Keratinocyte (primary cell): ENCODE results near the gene C2. TPM values are rescaled to one million over a fixed set of nuclear protein-coding genes. Genes with fewer than 3 reads are reported as not detected.

Experiments used
- DNase-seq: peaks from one replicate; pipeline ENCODE4 v3.0.0-alpha.2; 2011; ENCODE audit warnings: low read depth, missing footprints, low spot score
- FAIRE-seq: peaks from 2 replicates; lab custom pipeline; 2011; peaks lifted over from hg19 to GRCh38; lab: Jason Lieb, UNC
- H2AFZ ChIP-seq: 2 replicates; pipeline ENCODE4 v1.6.0; 2012; ENCODE audit warnings: low read length, control low read depth, inconsistent platforms; ENCODE audit not compliant: control insufficient read depth
- H3K27ac ChIP-seq: 2 replicates; pipeline ENCODE4 v1.5.1; 2011; ENCODE audit warnings: low read length; ENCODE audit not compliant: control insufficient read depth, insufficient read depth
- H3K27me3 ChIP-seq: 3 replicates; pipeline ENCODE4 v1.6.0; 2011; ENCODE audit warnings: low read length; ENCODE audit not compliant: control insufficient read depth, insufficient read depth; ENCODE audit errors: extremely low read depth
- H3K36me3 ChIP-seq, 2 experiments: 2 replicates in 1 of 2; 3 replicates in 1 of 2; pipeline ENCODE4 v1.5.1; 2011; ENCODE audit warnings: low read length in 2 of 2, mild to moderate bottlenecking in 1 of 2; ENCODE audit not compliant: control insufficient read depth in 2 of 2, insufficient read depth in 2 of 2; ENCODE audit errors: extremely low read depth in 1 of 2
- H3K4me1 ChIP-seq: 3 replicates; pipeline ENCODE4 v1.5.1; 2011; ENCODE audit warnings: low read length; ENCODE audit not compliant: control insufficient read depth, insufficient read depth; ENCODE audit errors: extremely low read depth
- H3K4me2 ChIP-seq: 3 replicates; pipeline ENCODE4 v1.6.0; 2011; ENCODE audit warnings: low read depth, low read length; ENCODE audit not compliant: control insufficient read depth, insufficient read depth; ENCODE audit errors: extremely low read depth
- H3K4me3 ChIP-seq, 3 experiments: fragments of 200-600 bp in 1 of 3; sonication (generic) in 1 of 3; 2 replicates in 2 of 3; 3 replicates in 1 of 3; pipeline ENCODE4 v1.5.1; 2011 to 2016; ENCODE audit warnings: low read length in 3 of 3, mild to moderate bottlenecking in 3 of 3, control low read depth in 2 of 3, inconsistent platforms in 1 of 3, low read depth in 1 of 3, mixed read lengths in 1 of 3, mixed run types in 1 of 3, moderate library complexity in 1 of 3; ENCODE audit not compliant: control insufficient read depth in 2 of 3, insufficient read depth in 2 of 3; ENCODE audit errors: extremely low read depth in 1 of 3
- H3K79me2 ChIP-seq: 2 replicates; pipeline ENCODE4 v1.6.0; 2012; ENCODE audit warnings: low read length; ENCODE audit not compliant: control insufficient read depth, insufficient read depth
- H3K9ac ChIP-seq: 3 replicates; pipeline ENCODE4 v1.6.0; 2011; ENCODE audit warnings: low read length; ENCODE audit not compliant: control insufficient read depth, insufficient read depth; ENCODE audit errors: extremely low read depth
- H3K9me1 ChIP-seq: 3 replicates; pipeline ENCODE4 v1.6.0; 2011; ENCODE audit warnings: low read length; ENCODE audit not compliant: control insufficient read depth, insufficient read depth; ENCODE audit errors: extremely low read depth
- H3K9me3 ChIP-seq: 2 replicates; pipeline ENCODE4 v1.5.1; 2012; ENCODE audit warnings: low read depth, low read length; ENCODE audit not compliant: control insufficient read depth
- H4K20me1 ChIP-seq: 3 replicates; pipeline ENCODE4 v1.6.0; 2011; ENCODE audit warnings: low read length; ENCODE audit not compliant: control insufficient read depth, insufficient read depth; ENCODE audit errors: extremely low read depth
- CTCF ChIP-seq, 3 experiments: IDR thresholded peaks in 1 of 3; conservative IDR thresholded peaks in 1 of 3; optimal IDR thresholded peaks in 1 of 3; 2 replicates in 2 of 3; 3 replicates in 1 of 3; pipeline versions ENCODE3 to v1.5.1; 2011; ENCODE audit warnings: low read length in 3 of 3, mild to moderate bottlenecking in 3 of 3, moderate library complexity in 2 of 3, control low read depth in 1 of 3, inconsistent platforms in 1 of 3; ENCODE audit not compliant: insufficient read depth in 2 of 3; ENCODE audit errors: extremely low read depth in 1 of 3
- EZH2 ChIP-seq: IDR thresholded peaks from one replicate; pipeline ENCODE4 v1.6.1; 2012; ENCODE audit warnings: inconsistent platforms, mild to moderate bottlenecking, low read length, moderate library complexity
- dilution Hi-C: fragments of 300-500 bp; cut with MboI; formaldehyde crosslinking; loops from one replicate; pipeline ENCODE4 v1.7.0; 2020; ENCODE audit warnings: low sequenced_read_pairs; ENCODE audit not compliant: extremely low pct_ligation_motif_present
- polyA plus RNA-seq, 5 experiments: library from polyadenylated mRNA; depleted of rRNA in 3 of 5; stranded (reverse) in 3 of 5; stranded (forward) in 1 of 5; unstranded in 1 of 5; fragments of >200 nt; gene quantifications; 1 replicate in 1 of 5; 2 replicates in 3 of 5; 3 replicates in 1 of 5; pipeline versions ENCODE4 v1.2.1 to v1.2.3, GENCODE V29; 2011 to 2012; ENCODE audit warnings: missing spikeins in 2 of 5, low read depth in 1 of 5, low replicate concordance in 1 of 5

C2 gene
- polyA plus RNA-seq, 1 donor (not counting 4 experiments of a cell fraction or from before 2014, with no cell fraction given): not detected

DNA sequence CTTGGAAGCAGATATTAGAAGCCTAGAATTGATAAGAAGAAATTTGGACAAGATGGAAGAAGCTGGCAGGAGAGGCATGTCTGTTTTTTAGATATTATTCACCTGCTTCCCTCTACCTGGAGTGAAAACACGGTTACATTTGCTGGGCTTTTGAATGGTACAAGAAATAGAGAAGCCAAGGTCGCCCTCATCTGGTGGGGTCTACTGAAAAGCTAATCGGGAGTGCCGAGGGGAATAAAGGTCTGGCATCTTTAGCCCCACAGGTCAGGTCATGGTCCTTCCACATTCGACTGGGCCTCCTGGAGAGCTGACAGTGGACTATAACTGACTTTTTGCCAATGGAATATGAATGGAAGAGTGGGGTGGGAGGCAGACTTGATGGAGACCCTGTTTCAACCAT, 4.6 kb upstream of the C2 start:
- Histone ChIP-seq H3K9ac (no peak overlapping the region), H3K79me2 (no peaks in the 10 kb centered on the region), H3K4me1 (no peaks in the 10 kb centered on the region), H2AFZ (no peak overlapping the region), H4K20me1 (no peaks in the 10 kb centered on the region), H3K9me1 (no peaks in the 10 kb centered on the region), H3K9me3 (no peaks in the 10 kb centered on the region), H3K27me3 (peaks cover 7% of the 10 kb centered on the region), H3K36me3 (no peaks in the 10 kb centered on the region), H3K4me2 (no peak overlapping the region), H3K27ac (no peak overlapping the region), H3K4me3 (no peak overlapping the region)
- dilution Hi-C loops: no loop called here
- FAIRE-seq (no peak), DNase-seq (no peak)
- TF ChIP-seq CTCF (optimal IDR thresholded peaks at IDR 0.05 in 1 of 3, IDR thresholded peaks at IDR 0.05 in 1 of 3, conservative IDR thresholded peaks at IDR 0.05 in 1 of 3; ENCODE audit: extremely low read depth in 1 of 3, insufficient read depth in 2 of 3, low read length in 3 of 3) (peak in 2 of 3 experiments; percentile 10 to 35), EZH2 (no peak)

DNA sequence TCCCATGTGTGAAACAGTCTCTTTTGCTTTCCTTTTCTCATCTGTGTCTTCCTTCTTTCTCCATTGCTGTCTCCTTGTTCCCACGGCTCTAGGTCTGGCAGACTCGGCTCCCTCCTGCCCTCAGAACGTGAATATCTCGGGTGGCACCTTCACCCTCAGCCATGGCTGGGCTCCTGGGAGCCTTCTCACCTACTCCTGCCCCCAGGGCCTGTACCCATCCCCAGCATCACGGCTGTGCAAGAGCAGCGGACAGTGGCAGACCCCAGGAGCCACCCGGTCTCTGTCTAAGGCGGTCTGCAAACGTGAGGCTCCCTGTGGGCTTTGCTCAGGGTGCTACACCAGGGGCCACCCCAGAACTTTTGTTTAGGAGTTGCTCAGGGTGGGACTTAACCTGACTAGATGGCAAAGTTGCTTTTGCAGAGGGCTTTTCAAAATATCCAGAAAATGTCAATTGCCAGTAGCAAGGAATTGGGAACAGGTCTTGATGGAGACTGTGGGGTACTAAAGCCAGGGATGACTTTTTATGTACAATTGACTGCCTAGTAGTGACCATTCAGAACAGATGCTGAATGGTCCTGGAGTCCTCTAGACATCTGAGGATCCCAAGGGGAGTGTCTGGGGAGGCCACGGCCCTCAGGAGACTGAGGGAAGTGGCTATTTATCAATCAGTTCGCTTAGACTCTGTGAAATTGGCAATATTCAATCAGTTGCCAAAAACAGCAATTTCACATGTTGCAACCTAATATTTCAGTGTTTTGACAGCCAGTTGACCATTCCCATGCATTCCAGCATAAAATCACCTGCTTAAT, 550 bp downstream of the C2 start:
- FAIRE-seq: no peak

More for the DNA sequence above, 550 bp downstream of the C2 start:
- no peak overlapping the region for H3K4me2 ChIP-seq
- TF ChIP-seq CTCF (optimal IDR thresholded peaks at IDR 0.05 in 1 of 3, IDR thresholded peaks at IDR 0.05 in 1 of 3, conservative IDR thresholded peaks at IDR 0.05 in 1 of 3; ENCODE audit: extremely low read depth in 1 of 3, insufficient read depth in 2 of 3, low read length in 3 of 3) (no peak), EZH2 (no peak)
- no peak overlapping the region for H3K9ac ChIP-seq
- H3K4me3 ChIP-seq: no peak overlapping the region
- no peaks in the 10 kb centered on the region for H3K9me1 ChIP-seq
- no peaks in the 10 kb centered on the region for H3K4me1 ChIP-seq
- H3K27me3 ChIP-seq: peaks cover 7% of the 10 kb centered on the region
- no peak overlapping the region for H2AFZ ChIP-seq
- H3K36me3 ChIP-seq: no peaks in the 10 kb centered on the region
- H4K20me1 ChIP-seq: no peaks in the 10 kb centered on the region
- H3K27ac ChIP-seq: no peak overlapping the region
- no peaks in the 10 kb centered on the region for H3K79me2 ChIP-seq
- no peaks in the 10 kb centered on the region for H3K9me3 ChIP-seq
- dilution Hi-C loops: no loop called here
- no peak for DNase-seq
